ENCODE results near the gene GPLD1.
A peak's percentile ranks its signal among the peaks of the same experiment; 100 is the strongest.

GPLD1 gene

DNA sequence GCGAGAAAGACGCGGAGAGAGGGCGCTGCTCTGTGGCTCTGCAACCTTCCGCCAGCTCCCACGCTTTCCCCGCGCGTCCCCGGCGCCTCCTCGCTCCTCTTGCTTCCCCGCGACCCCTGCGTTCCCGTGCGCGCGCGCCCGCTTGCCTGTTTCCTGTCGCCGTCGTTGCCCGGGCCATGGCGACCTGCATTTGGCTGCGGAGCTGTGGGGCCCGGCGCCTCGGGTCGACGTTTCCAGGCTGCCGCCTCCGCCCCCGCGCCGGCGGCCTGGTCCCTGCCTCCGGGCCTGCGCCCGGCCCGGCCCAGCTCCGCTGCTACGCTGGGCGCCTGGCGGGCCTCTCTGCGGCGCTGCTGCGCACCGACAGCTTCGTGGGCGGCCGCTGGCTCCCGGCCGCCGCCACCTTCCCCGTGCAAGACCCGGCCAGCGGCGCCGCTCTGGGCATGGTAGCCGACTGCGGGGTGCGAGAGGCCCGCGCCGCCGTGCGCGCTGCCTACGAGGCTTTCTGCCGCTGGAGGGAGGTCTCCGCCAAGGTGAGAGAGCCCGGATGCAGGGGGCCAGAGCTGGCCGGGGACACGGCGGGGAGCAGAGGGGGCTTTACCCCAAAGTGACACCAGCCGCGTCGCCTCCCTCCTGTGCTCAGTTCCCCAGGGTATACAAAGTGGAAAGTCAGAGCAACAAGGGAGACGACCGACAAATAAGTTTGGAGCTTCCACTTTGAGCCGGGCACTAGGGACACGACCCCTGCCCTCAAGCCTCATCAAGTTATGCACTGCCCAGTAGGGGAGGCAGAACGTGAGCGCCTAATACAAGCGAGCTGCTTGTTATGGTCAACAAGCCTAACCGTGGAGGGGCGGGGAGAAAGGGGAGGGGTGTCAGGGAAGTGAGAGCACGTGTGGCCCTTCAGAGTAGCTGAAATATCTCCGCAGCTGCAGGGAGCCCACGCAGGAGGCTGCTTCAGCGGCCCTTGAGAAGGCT lies 5.7 kb upstream of the GPLD1 start, which contains the start of gene ALDH5A1:
ALDH5A1 (plus strand) TSS at position 149 of the 975 bp plus-strand sequence; CDS start at position 177, 28 bp downstream.
- H3K4me1 ChIP-seq (ENCODE audit: insufficient read depth, low read length) = peaks cover 6% of the 10 kb centered on the region
- H3K27ac ChIP-seq (ENCODE audit: low read depth, low read length) = peak within 1 kb of the TSS; percentile 47
- no peaks in the 10 kb centered on the region for H3K9me3 ChIP-seq (ENCODE audit: low read length)

DNA sequence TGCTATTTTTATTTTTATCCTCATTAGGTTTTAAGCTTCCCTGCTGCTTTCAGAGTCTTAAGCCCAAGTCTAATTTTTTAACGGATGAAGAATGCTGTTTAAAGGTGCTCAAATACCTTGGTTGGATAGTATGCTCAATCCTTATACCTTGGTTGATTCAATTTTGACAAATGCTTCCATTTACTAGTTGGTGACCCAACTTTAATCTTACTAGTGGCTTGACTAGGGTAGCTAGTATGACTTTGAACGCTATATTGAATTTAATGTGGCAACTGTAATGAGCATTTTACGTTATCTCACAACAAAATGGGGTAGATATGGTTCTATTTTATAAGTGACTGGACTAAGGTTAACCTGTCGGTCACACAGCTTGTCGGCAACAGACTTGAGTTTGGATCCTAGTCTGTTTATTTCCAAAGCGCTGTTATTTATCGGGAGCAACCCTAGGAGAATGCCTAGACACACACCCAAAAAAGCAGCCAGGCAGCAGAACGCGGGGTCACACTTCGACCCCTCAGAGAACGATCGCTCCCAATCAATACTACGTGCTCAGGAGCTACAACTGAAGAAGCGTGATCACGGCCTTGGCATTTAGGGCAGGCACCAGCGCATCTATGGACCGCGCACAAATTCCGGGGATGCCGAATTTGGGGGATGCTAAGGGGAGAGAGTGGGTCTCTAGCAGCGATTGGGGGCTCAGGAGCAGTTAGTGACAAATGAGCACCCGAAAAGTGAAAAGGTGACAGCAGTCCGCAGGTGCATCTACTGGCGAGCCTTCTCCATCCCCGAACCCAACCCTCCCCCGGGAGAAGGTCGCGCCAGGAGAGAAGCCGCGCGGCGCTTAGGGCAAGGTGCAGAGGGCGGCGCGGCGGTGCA lies 4.8 kb upstream of the GPLD1 start:
- peaks cover 6% of the 10 kb centered on the region for H3K4me1 ChIP-seq (ENCODE audit: insufficient read depth, low read length)
- no peaks in the 10 kb centered on the region for H3K36me3 ChIP-seq (ENCODE audit: insufficient read depth, low read length)
- no peaks in the 10 kb centered on the region for H3K27me3 ChIP-seq (ENCODE audit: control insufficient read depth in 1 of 2, insufficient read depth in 2 of 2, low read length in 2 of 2)
- peak overlapping the region; percentile 60 to 80 for H3K4me3 ChIP-seq (ENCODE audit: low read depth in 1 of 2, low read length in 2 of 2)
- H3K9ac ChIP-seq (ENCODE audit: low read length) = peak overlapping the region; percentile 45
- no peaks in the 10 kb centered on the region for H3K9me3 ChIP-seq (ENCODE audit: low read length)
- peak overlapping the region; percentile 30 for H3K27ac ChIP-seq (ENCODE audit: low read depth, low read length)

More for the DNA sequence above, 5.7 kb upstream of the GPLD1 start, which contains the start of gene ALDH5A1:
- Histone ChIP-seq H3K27me3 (ENCODE audit: control insufficient read depth in 1 of 2, insufficient read depth in 2 of 2, low read length in 2 of 2) (no peaks in the 10 kb centered on the region), H3K9ac (ENCODE audit: low read length) (peak within 1 kb of the TSS; percentile 54), H3K36me3 (ENCODE audit: insufficient read depth, low read length) (no peaks in the 10 kb centered on the region), H3K4me3 (ENCODE audit: low read depth in 1 of 2, low read length in 2 of 2) (peak within 1 kb of the TSS; percentile 60 to 80)

DNA sequence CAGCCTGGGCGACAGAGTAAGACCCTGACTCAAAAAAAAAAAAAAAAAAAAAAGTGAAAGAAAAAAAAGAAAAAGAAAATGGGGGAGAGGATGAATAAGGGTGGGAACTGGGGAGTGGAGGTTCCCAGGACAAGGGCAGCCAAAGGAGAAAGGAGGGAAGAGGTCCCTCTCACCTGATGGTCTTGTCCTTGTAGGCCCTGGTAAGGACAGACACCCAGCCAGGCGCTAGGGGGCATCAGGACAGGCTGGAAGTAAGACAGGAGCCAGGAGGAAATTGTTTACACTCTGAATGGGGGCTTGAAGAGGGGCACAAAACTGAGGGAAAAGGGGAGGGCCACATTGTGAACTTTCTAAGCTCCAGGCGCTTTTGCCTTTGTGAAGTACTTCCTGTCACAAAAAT lies 3.1 kb upstream of the GPLD1 start:
- Histone ChIP-seq H3K4me1 (ENCODE audit: insufficient read depth, low read length) (peaks cover 6% of the 10 kb centered on the region), H3K27ac (ENCODE audit: low read depth, low read length) (no peak overlapping the region), H3K4me3 (ENCODE audit: low read depth in 1 of 2, low read length in 2 of 2) (no peak overlapping the region), H3K27me3 (ENCODE audit: control insufficient read depth in 1 of 2, insufficient read depth in 2 of 2, low read length in 2 of 2) (no peaks in the 10 kb centered on the region), H3K9me3 (ENCODE audit: low read length) (no peaks in the 10 kb centered on the region), H3K9ac (ENCODE audit: low read length) (no peak overlapping the region), H3K36me3 (ENCODE audit: insufficient read depth, low read length) (no peaks in the 10 kb centered on the region)

DNA sequence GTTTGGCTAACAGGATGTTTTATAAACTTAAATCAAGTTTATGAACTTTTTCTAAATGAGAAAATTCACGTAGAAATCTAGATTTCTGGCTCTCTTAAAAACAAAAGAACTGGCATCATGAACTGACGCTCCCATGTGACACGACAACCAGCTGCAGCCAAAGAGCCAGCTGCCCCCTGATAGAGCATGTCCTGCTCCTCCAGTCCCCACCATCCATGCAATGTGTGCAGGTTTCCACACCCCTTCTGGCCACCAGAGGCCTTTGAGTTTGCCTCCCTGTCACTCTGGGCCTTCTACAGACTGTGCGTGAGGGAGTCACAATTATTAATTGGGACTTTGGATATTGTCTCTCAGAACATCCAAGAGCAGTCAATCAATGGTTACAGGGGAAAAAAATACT lies 1.6 kb upstream of the GPLD1 start:
- H3K36me3 ChIP-seq (ENCODE audit: insufficient read depth, low read length) = no peaks in the 10 kb centered on the region
- no peak overlapping the region for H3K4me3 ChIP-seq (ENCODE audit: low read depth in 1 of 2, low read length in 2 of 2)
- no peaks in the 10 kb centered on the region for H3K27me3 ChIP-seq (ENCODE audit: control insufficient read depth in 1 of 2, insufficient read depth in 2 of 2, low read length in 2 of 2)
- no peak overlapping the region for H3K27ac ChIP-seq (ENCODE audit: low read depth, low read length)
- H3K9me3 ChIP-seq (ENCODE audit: low read length) = no peaks in the 10 kb centered on the region
- peaks cover 6% of the 10 kb centered on the region for H3K4me1 ChIP-seq (ENCODE audit: insufficient read depth, low read length)
- H3K9ac ChIP-seq (ENCODE audit: low read length) = no peak overlapping the region

DNA sequence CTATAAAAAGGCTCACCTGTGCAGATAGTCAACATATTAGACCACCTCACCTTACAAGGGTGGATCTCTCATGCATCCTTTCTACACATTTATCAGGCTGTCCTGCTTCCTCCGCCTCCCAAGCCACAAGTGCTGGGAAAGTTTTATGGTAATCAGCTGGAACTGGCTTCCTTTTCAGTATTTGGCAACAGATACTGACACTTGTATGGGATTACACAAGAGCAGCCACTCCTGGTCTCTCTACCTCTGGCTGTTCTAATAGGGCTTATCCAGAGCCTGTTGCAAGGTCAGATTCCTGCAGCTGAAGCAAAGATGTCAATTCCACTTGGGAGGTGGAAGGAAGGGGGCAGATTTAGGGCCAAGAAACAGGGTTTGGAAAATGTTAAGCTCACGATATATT lies 503 bp upstream of the GPLD1 start:
- Histone ChIP-seq H3K36me3 (ENCODE audit: insufficient read depth, low read length) (no peaks in the 10 kb centered on the region), H3K4me1 (ENCODE audit: insufficient read depth, low read length) (peaks cover 6% of the 10 kb centered on the region), H3K4me3 (ENCODE audit: low read depth in 1 of 2, low read length in 2 of 2) (no peak overlapping the region), H3K27me3 (ENCODE audit: control insufficient read depth in 1 of 2, insufficient read depth in 2 of 2, low read length in 2 of 2) (no peaks in the 10 kb centered on the region), H3K9ac (ENCODE audit: low read length) (no peak overlapping the region), H3K27ac (ENCODE audit: low read depth, low read length) (no peak overlapping the region), H3K9me3 (ENCODE audit: low read length) (no peaks in the 10 kb centered on the region)

DNA sequence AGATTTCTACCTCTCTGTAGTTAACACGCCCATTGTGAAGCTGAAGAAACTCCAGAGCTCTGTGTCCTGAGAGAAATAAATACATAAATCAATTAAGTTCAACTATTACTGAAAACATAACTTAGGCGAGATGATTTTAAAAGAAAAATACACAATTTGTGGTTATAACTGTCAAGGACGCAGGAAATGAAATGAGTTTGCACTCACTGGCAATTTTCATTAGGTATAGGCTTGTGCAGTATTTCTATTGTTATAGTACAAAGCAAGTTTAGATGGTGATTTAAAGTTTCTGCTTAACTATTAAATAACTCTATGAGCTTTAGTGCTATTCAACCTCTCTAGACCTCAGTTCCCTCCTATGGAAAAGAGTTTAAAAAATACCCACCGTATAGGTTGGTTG lies 3.3 kb downstream of the GPLD1 start:
- Histone ChIP-seq H3K9ac (ENCODE audit: low read length) (no peak overlapping the region), H3K27me3 (ENCODE audit: control insufficient read depth in 1 of 2, insufficient read depth in 2 of 2, low read length in 2 of 2) (no peaks in the 10 kb centered on the region)

DNA sequence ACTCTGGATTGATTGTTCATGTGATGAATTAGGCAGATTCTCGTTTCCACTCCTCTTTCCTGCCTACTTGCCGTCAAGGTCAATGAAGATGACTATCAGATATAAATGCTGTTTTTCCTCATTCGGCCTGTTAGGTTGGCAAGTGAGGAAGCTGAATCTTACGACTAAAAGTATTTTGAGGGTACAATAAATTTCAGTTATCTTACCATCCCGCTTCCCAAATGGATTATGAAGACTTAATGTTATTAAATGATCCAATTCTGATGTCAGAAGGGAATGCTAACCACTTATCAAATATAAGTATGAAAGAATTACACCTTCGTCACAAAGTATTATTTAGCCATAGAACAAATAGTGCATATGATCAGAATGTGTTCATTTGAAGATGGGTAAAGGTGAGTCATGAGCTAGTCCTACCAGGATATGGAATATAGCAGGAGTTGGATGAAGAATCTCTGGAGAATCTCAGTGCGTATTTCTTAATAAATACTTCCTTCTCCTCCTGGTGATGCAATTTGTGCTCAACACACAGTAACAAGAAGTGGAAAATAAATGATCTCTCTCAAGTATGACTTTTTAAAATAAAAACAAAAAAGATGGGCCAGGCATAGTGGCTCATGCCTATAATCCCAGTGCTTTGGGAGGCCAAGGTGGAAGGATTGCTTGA lies 4.6 kb downstream of the GPLD1 start:
- no peaks in the 10 kb centered on the region for H3K9me3 ChIP-seq (ENCODE audit: low read length)
- H3K27ac ChIP-seq (ENCODE audit: low read depth, low read length) = no peak overlapping the region
- no peaks in the 10 kb centered on the region for H3K4me1 ChIP-seq (ENCODE audit: insufficient read depth, low read length)
- no peaks in the 10 kb centered on the region for H3K36me3 ChIP-seq (ENCODE audit: insufficient read depth, low read length)
- no peak overlapping the region for H3K9ac ChIP-seq (ENCODE audit: low read length)
- no peak overlapping the region for H3K4me3 ChIP-seq (ENCODE audit: low read depth in 1 of 2, low read length in 2 of 2)
- H3K27me3 ChIP-seq (ENCODE audit: control insufficient read depth in 1 of 2, insufficient read depth in 2 of 2, low read length in 2 of 2) = no peaks in the 10 kb centered on the region

More for the DNA sequence above, 3.3 kb downstream of the GPLD1 start:
- H3K36me3 ChIP-seq (ENCODE audit: insufficient read depth, low read length) = no peaks in the 10 kb centered on the region
- H3K4me3 ChIP-seq (ENCODE audit: low read depth in 1 of 2, low read length in 2 of 2) = no peak overlapping the region
- no peak overlapping the region for H3K27ac ChIP-seq (ENCODE audit: low read depth, low read length)
- H3K9me3 ChIP-seq (ENCODE audit: low read length) = no peaks in the 10 kb centered on the region
- no peaks in the 10 kb centered on the region for H3K4me1 ChIP-seq (ENCODE audit: insufficient read depth, low read length)

DNA sequence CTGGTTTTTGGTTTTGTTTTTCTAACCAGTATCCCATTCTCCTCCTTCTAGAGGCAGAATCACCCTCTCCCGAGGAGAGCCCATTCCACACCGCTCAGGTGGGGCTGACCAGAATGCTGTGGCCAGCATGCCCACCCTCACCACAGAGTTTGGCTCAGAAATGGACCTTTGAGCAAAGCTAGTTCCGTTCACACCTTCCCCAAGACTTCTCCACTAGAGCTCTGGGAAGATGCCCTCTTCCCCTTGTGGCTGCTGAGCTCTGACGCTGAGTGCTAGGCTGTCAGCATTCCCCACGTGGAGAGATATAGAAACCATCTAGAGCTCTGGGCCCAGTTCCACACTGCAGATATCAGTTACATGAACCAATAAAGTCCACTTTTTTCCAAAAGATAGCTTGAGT lies 7.9 kb downstream of the GPLD1 start:
- no peak overlapping the region for H3K9ac ChIP-seq (ENCODE audit: low read length)
- no peaks in the 10 kb centered on the region for H3K27me3 ChIP-seq (ENCODE audit: control insufficient read depth in 1 of 2, insufficient read depth in 2 of 2, low read length in 2 of 2)
- no peaks in the 10 kb centered on the region for H3K9me3 ChIP-seq (ENCODE audit: low read length)
- no peak overlapping the region for H3K4me3 ChIP-seq (ENCODE audit: low read depth in 1 of 2, low read length in 2 of 2)
- no peaks in the 10 kb centered on the region for H3K4me1 ChIP-seq (ENCODE audit: insufficient read depth, low read length)
- no peaks in the 10 kb centered on the region for H3K36me3 ChIP-seq (ENCODE audit: insufficient read depth, low read length)
- H3K27ac ChIP-seq (ENCODE audit: low read depth, low read length) = no peak overlapping the region

DNA sequence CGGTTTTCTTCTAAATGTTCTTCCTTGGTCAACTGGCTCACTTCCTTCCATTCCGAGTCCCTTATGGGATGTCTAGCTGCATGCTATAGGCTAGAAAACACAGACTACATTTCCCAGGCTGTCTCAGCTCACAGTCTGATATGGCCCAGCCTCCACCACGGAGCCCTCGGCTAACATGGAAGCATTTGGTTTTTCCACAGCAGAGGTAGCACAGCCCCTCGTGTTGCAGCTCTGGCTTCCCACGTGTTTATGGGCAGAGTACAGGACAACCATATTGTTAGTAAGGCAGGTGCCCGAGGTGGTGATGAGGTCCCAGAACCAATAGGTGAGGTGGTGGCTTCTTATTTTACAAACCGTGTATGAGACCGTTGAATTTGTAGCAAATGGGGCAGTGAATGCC lies 8.7 kb downstream of the GPLD1 start:
- H3K27me3 ChIP-seq (ENCODE audit: control insufficient read depth in 1 of 2, insufficient read depth in 2 of 2, low read length in 2 of 2) = no peaks in the 10 kb centered on the region
- no peak overlapping the region for H3K27ac ChIP-seq (ENCODE audit: low read depth, low read length)
- no peaks in the 10 kb centered on the region for H3K9me3 ChIP-seq (ENCODE audit: low read length)
- H3K9ac ChIP-seq (ENCODE audit: low read length) = no peak overlapping the region
- H3K4me3 ChIP-seq (ENCODE audit: low read depth in 1 of 2, low read length in 2 of 2) = no peak overlapping the region
- H3K4me1 ChIP-seq (ENCODE audit: insufficient read depth, low read length) = no peaks in the 10 kb centered on the region
- no peaks in the 10 kb centered on the region for H3K36me3 ChIP-seq (ENCODE audit: insufficient read depth, low read length)

DNA sequence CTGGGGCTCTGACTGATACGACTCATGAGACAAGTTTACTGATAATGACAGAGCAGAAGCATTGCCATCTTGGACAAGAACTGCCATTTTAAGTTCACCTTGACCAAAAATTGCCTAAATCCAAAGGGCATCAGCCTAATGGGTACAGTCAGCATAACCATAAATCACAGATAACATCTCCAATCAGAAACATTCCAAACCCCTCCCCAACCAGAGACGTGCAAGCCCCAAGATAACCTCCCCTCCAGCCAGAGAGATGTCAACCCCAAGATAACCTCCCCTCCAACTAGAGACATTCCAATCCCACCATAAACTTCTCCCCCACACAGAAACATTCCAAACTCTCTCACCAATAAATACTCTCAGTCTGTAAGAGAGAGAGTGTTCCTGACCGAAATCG lies 10.5 kb downstream of the GPLD1 start:
- H3K9me3 ChIP-seq (ENCODE audit: low read length) = no peaks in the 10 kb centered on the region
- no peak overlapping the region for H3K9ac ChIP-seq (ENCODE audit: low read length)
- H3K27ac ChIP-seq (ENCODE audit: low read depth, low read length) = no peak overlapping the region
- no peaks in the 10 kb centered on the region for H3K27me3 ChIP-seq (ENCODE audit: control insufficient read depth in 1 of 2, insufficient read depth in 2 of 2, low read length in 2 of 2)
- H3K4me3 ChIP-seq (ENCODE audit: low read depth in 1 of 2, low read length in 2 of 2) = no peak overlapping the region
- H3K4me1 ChIP-seq (ENCODE audit: insufficient read depth, low read length) = no peaks in the 10 kb centered on the region
- no peaks in the 10 kb centered on the region for H3K36me3 ChIP-seq (ENCODE audit: insufficient read depth, low read length)

DNA sequence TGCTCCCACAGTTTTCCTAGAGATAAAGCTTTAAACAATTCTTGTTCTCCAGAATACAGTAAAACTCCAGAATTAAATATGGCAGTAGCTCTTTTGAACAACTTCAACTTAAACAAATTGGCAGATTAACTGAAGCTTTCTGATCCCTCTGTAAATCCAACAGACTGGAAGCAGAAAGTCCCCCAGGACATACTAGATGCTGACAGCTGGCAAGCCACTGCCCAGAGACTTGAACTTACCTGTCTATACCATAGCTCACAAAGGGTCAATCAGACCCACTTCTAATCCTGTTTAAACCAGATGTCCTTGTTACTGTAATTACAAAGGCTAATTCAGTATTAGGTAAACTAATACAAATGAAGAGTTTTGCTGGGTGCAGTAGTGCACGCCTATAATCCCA lies 12.3 kb downstream of the GPLD1 start:
- Histone ChIP-seq H3K9ac (ENCODE audit: low read length) (no peak overlapping the region), H3K27me3 (ENCODE audit: control insufficient read depth in 1 of 2, insufficient read depth in 2 of 2, low read length in 2 of 2) (no peaks in the 10 kb centered on the region), H3K9me3 (ENCODE audit: low read length) (no peaks in the 10 kb centered on the region), H3K27ac (ENCODE audit: low read depth, low read length) (no peak overlapping the region), H3K4me1 (ENCODE audit: insufficient read depth, low read length) (no peaks in the 10 kb centered on the region), H3K4me3 (ENCODE audit: low read depth in 1 of 2, low read length in 2 of 2) (no peak overlapping the region), H3K36me3 (ENCODE audit: insufficient read depth, low read length) (no peaks in the 10 kb centered on the region)
